HepG2 (cell line): Measurements from ENCODE around the gene TSR1. TPM values are rescaled to one million over a fixed set of nuclear protein-coding genes. Genes with fewer than 3 reads are reported as not detected.

Source experiments
- AHDC1 ChIP-seq: sonication (generic); formaldehyde crosslinking; IDR thresholded peaks from 2 replicates; pipeline ENCODE4 v1.5.1; 2020; ENCODE audit warnings: mild to moderate bottlenecking, missing genetic modification reagents, borderline replicate concordance
- CSRNP1 ChIP-seq: sonication (generic); formaldehyde crosslinking; IDR thresholded peaks from 2 replicates; pipeline ENCODE4 v1.8.1; 2023; ENCODE audit warnings: mild to moderate bottlenecking, missing genetic modification reagents
- DBP ChIP-seq: sonication (generic); formaldehyde crosslinking; IDR thresholded peaks from 2 replicates; pipeline ENCODE4 v1.4.0; 2020; ENCODE audit warnings: missing genetic modification reagents; ENCODE audit errors: not compliant biosample characterization
- KLF12 ChIP-seq: sonication (generic); formaldehyde crosslinking; IDR thresholded peaks from 2 replicates; pipeline ENCODE4 v1.4.0; 2020; ENCODE audit warnings: missing genetic modification reagents, borderline replicate concordance
- NFKB2 ChIP-seq: sonication (generic); formaldehyde crosslinking; IDR thresholded peaks from 2 replicates; pipeline ENCODE4 v1.4.0; 2020; ENCODE audit warnings: missing genetic modification reagents, borderline replicate concordance
- PATZ1 ChIP-seq: sonication (generic); formaldehyde crosslinking; IDR thresholded peaks from 2 replicates; pipeline ENCODE4 v1.4.0; 2020; ENCODE audit warnings: missing genetic modification reagents
- SYNCRIP ChIP-seq: fragments of 200-400 bp; formaldehyde crosslinking; IDR thresholded peaks from 2 replicates; pipeline ENCODE4 v1.6.1; 2018; ENCODE audit warnings: mild to moderate bottlenecking, low read depth, low read length; ENCODE audit not compliant: insufficient read depth
- TOPORS ChIP-seq: sonication (generic); formaldehyde crosslinking; IDR thresholded peaks from 2 replicates; pipeline ENCODE4 v1.8.0; 2023; ENCODE audit warnings: mild to moderate bottlenecking, missing genetic modification reagents
- U2AF2 ChIP-seq: fragments of 200-400 bp; formaldehyde crosslinking; IDR thresholded peaks from 2 replicates; pipeline ENCODE4 v1.6.1; 2017; ENCODE audit warnings: low read depth, mild to moderate bottlenecking, low read length
- UBTF ChIP-seq: sonication (generic); formaldehyde crosslinking; IDR thresholded peaks from 2 replicates; pipeline ENCODE4 v1.4.0; 2020; ENCODE audit warnings: mild to moderate bottlenecking, missing genetic modification reagents
- ZFX ChIP-seq: sonication (generic); formaldehyde crosslinking; IDR thresholded peaks from 2 replicates; pipeline ENCODE4 v1.4.0; 2020; ENCODE audit warnings: mild to moderate bottlenecking, low read depth, missing genetic modification reagents, moderate library complexity
- ZNF160 ChIP-seq: sonication (generic); formaldehyde crosslinking; IDR thresholded peaks from 2 replicates; pipeline ENCODE4 v1.8.0; 2022; ENCODE audit warnings: mild to moderate bottlenecking, inconsistent platforms, missing genetic modification reagents
- ZNF205 ChIP-seq: IDR thresholded peaks from 2 replicates; pipeline ENCODE4 v1.6.1; 2018; ENCODE audit warnings: missing biosample characterization, missing genetic modification reagents
- ZNF768 ChIP-seq: sonication (generic); formaldehyde crosslinking; IDR thresholded peaks from 2 replicates; pipeline ENCODE4 v1.4.0; 2020; ENCODE audit warnings: missing genetic modification reagents
- polyA plus RNA-seq, 8 experiments: library from polyadenylated mRNA; depleted of rRNA in 3 of 8; stranded (reverse) in 7 of 8; unstranded in 1 of 8; fragments of >200 nt; fragmentation: Illumina TruSeq in 4 of 8; extraction: Trizol in 4 of 8; gene quantifications; 2 replicates each; pipeline versions ENCODE4 v1.2.1 to v1.2.3, GENCODE V29; 2011 to 2016; ENCODE audit warnings: low read depth in 4 of 8, missing spikeins in 1 of 8, mixed read lengths in 1 of 8; ENCODE audit not compliant: insufficient read depth in 1 of 8
- total RNA-seq, 5 experiments: library from RNA; depleted of rRNA; stranded (reverse); fragments of >200 nt; fragmentation: Illumina TruSeq; extraction: Trizol; gene quantifications; 2 replicates each; pipeline ENCODE4 v1.2.3, GENCODE V29; 2016; ENCODE audit warnings: low read depth in 1 of 5

Gene TSR1
- total and polyA plus RNA-seq, 2 of the 13 experiments (the other 11 are each of a cell fraction or from before 2014, with no cell fraction given), result 7.1 to 65.8 TPM

- TF ChIP-seq PATZ1, result peak; percentile 85
- no peak for TF ChIP-seq SYNCRIP
- peak; percentile 95 for TF ChIP-seq ZFX (CRISPR knock-in tag)
- TF ChIP-seq U2AF2, result no peak
- peak; percentile 12 for TF ChIP-seq DBP (CRISPR knock-in tag)
- peak; percentile 24; the same call in 1 of the 2 replicates for TF ChIP-seq TOPORS (CRISPR knock-in tag)
- TF ChIP-seq NFKB2 (CRISPR knock-in tag), result 0 out of 2 replicates have a peak, but pooled peaks have one; percentile 11
- TF ChIP-seq AHDC1 (CRISPR knock-in tag), result no peak
- TF ChIP-seq CSRNP1, result peak; percentile 49; the same call in 1 of the 2 replicates
- peak; percentile 7; the same call in 1 of the 2 replicates for TF ChIP-seq ZNF205 (CRISPR knock-in tag)
- TF ChIP-seq KLF12, result peak; percentile 90; the same call in 1 of the 2 replicates
- TF ChIP-seq ZNF160 (CRISPR knock-in tag), result peak; percentile 56
- peak; percentile 88 for TF ChIP-seq UBTF
- TF ChIP-seq ZNF768 (CRISPR knock-in tag), result peak; percentile 60
Observed at GRCh38 chr17:2303204-2304188, 32.8 kb downstream of the TSR1 start, which contains the start of the genes SMG6 and SRR (continued).
